CD8-positive, alpha-beta memory T cell (primary cell): ENCODE results near the gene HS6ST3. TPM values are rescaled to one million over a fixed set of nuclear protein-coding genes. Genes with fewer than 3 reads are reported as not detected.

Experiments
- CTCF ChIA-PET: fragments of 350-600 bp; sonication (Branson Sonifier 250); formaldehyde crosslinking; loops from one replicate; lab custom pipeline; 2021; ENCODE audit warnings: antibody characterized with exemption; lab: Charles Lee
- POLR2A ChIA-PET: fragments of 350-600 bp; sonication (Branson Sonifier 250); formaldehyde crosslinking; loops from one replicate; lab custom pipeline; 2021; ENCODE audit warnings: antibody characterized with exemption; lab: Charles Lee
- DNase-seq, 5 donors: peaks; one replicate each; pipeline versions ENCODE4 v3.0.0 to v3.0.0-alpha.2; 2020 to 2022; ENCODE audit warnings: mixed read lengths in 1 of 5
- H3K27ac ChIP-seq: one replicate; pipeline ENCODE4 v1.7.0; 2013; ENCODE audit warnings: low read depth, mild to moderate bottlenecking, low read length, moderate library complexity
- H3K27me3 ChIP-seq: 2 replicates; pipeline ENCODE4 v1.7.0; 2013; ENCODE audit warnings: low read length, mild to moderate bottlenecking; ENCODE audit not compliant: insufficient read depth, poor library complexity, severe bottlenecking
- H3K36me3 ChIP-seq: 2 replicates; pipeline ENCODE4 v1.7.0; 2013; ENCODE audit warnings: mild to moderate bottlenecking, low read length, moderate library complexity; ENCODE audit not compliant: insufficient read depth
- H3K4me1 ChIP-seq: 2 replicates; pipeline ENCODE4 v1.7.0; 2013; ENCODE audit warnings: mild to moderate bottlenecking, low read length, moderate library complexity; ENCODE audit not compliant: insufficient read depth
- H3K4me3 ChIP-seq: 2 replicates; pipeline ENCODE4 v1.7.0; 2013; ENCODE audit warnings: mild to moderate bottlenecking, low read length
- H3K9me3 ChIP-seq: 2 replicates; pipeline ENCODE4 v1.7.0; 2013; ENCODE audit warnings: mild to moderate bottlenecking, low read length
- H3K27ac Mint-ChIP-seq, 8 donors: one replicate each; pipeline ENCODE4 v1.8.0; 2020 to 2021; ENCODE audit warnings: mixed read lengths in 8 of 8, mild to moderate bottlenecking in 6 of 8, inconsistent platforms in 3 of 8, moderate library complexity in 3 of 8
- H3K27me3 Mint-ChIP-seq, 2 donors: one replicate each; pipeline ENCODE4 v1.8.0; 2020 to 2021; ENCODE audit warnings: mixed read lengths in 2 of 2, mild to moderate bottlenecking in 1 of 2, moderate library complexity in 1 of 2
- H3K36me3 Mint-ChIP-seq, 3 donors: one replicate each; pipeline ENCODE4 v1.8.0; 2020 to 2021; ENCODE audit warnings: mixed read lengths in 3 of 3, inconsistent platforms in 1 of 3, mild to moderate bottlenecking in 1 of 3
- H3K4me1 Mint-ChIP-seq, 3 donors: one replicate each; pipeline ENCODE4 v1.8.0; 2020 to 2021; ENCODE audit warnings: mixed read lengths in 3 of 3, inconsistent platforms in 1 of 3, mild to moderate bottlenecking in 1 of 3
- H3K4me3 Mint-ChIP-seq, 7 donors: one replicate each; pipeline ENCODE4 v1.8.0; 2020 to 2021; ENCODE audit warnings: mixed read lengths in 7 of 7, mild to moderate bottlenecking in 6 of 7, moderate library complexity in 4 of 7, inconsistent platforms in 2 of 7
- H3K9me3 Mint-ChIP-seq, 5 donors: one replicate each; pipeline ENCODE4 v1.8.0; 2020 to 2022; ENCODE audit warnings: mixed read lengths in 5 of 5, mild to moderate bottlenecking in 3 of 5, moderate library complexity in 2 of 5, inconsistent platforms in 1 of 5
- polyA plus RNA-seq: library from polyadenylated mRNA; unstranded; fragments of 300-500 nt; fragmentation: Illumina TruSeq; gene quantifications from one replicate; pipeline ENCODE4 v1.2.3, GENCODE V29; 2021
- total RNA-seq, 2 experiments: library from RNA; stranded (reverse); gene quantifications; one replicate each; pipeline ENCODE4 v1.2.3, GENCODE V29; 2021

Gene HS6ST3
- total and polyA plus RNA-seq, 3 experiments from 2014 or later, result not detected

DNA sequence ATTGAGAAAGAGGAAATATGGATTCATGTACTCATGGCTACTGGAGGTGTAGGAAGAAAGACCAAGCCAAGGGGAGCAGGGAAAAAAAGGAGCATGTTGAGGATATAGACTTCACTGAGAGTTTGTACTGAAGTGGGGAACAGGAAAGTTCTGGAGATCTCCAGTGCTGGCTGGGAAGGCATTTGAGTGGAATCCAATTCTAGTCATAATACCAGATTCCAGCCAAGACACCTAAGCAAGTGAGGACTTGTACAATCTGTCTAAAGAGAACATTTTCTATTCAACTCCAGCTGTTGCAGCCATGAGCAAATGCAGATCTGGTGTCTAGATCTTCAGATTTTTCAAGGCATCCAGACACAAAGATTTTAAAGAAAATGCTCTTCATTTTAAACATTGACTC, 491.8 kb downstream of the HS6ST3 start:
- no peak for DNase-seq
- Mint-ChIP-seq H3K4me3 (no peak overlapping the region), H3K27me3 (no peaks in the 10 kb centered on the region), H3K27ac (no peak overlapping the region), H3K4me1 (no peaks in the 10 kb centered on the region), H3K36me3 (no peaks in the 10 kb centered on the region), H3K9me3 (peaks cover 5 to 26% (median 7%) of the 10 kb centered on the region in 5 donors)
- ChIA-PET POLR2A (no interaction called here), CTCF (no interaction called here)
- Histone ChIP-seq H3K36me3 (no peaks in the 10 kb centered on the region), H3K4me3 (no peak overlapping the region), H3K4me1 (no peaks in the 10 kb centered on the region), H3K9me3 (no peaks in the 10 kb centered on the region), H3K27ac (no peak overlapping the region), H3K27me3 (no peaks in the 10 kb centered on the region)

DNA sequence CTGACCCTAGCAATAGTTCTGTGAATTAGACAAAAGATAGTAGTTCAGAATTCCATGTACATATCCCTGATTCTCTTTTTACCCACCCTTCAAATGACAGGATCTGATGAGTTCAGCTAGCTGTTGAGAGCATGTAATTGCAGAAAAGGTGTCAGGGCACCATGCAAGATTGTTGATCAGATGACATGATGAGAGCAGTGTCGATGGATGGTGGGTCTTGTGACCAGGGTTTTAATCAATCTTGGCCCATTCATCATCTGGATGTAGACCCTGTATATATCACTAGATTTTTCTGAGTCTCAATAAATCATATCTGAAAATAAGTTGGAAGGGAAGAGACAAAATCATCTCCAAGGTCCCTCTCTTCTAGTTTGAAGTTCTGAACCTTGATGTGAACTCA, 525.3 kb downstream of the HS6ST3 start:
- H3K9me3 Mint-ChIP-seq, result peaks cover 3 to 40% (median 16%) of the 10 kb centered on the region in 5 donors
- Histone ChIP-seq H3K36me3 (no peaks in the 10 kb centered on the region), H3K9me3 (no peaks in the 10 kb centered on the region), H3K27ac (no peak overlapping the region), H3K4me3 (no peak overlapping the region), H3K27me3 (no peaks in the 10 kb centered on the region), H3K4me1 (no peaks in the 10 kb centered on the region)
- ChIA-PET POLR2A (no interaction called here), CTCF (no interaction called here)
- no peaks in the 10 kb centered on the region for H3K27me3 Mint-ChIP-seq
- no peaks in the 10 kb centered on the region for H3K4me1 Mint-ChIP-seq
- DNase-seq, result no peak
- H3K27ac Mint-ChIP-seq, result no peak overlapping the region
- H3K4me3 Mint-ChIP-seq, result no peak overlapping the region
- no peaks in the 10 kb centered on the region for H3K36me3 Mint-ChIP-seq

DNA sequence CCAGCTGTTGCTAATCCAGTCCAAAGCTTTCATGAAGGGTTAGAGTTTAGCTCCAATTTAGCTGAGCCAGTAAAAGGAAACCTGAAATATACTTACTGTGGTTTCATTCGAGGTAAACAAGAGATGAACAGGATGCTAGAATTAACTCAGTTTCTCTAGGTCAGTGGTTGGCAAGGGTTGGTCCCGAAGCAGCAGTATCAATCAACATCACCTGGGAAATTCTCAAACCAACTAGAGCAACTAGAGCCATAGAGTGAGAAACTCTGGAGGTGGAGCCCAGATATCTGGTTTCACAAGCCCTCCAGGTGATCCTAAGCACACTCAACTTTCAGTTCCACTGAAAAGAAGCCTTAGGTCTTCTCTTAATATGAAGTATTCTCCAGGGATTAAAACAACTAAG, 527.6 kb downstream of the HS6ST3 start:
- POLR2A ChIA-PET, result no interaction called here

DNA sequence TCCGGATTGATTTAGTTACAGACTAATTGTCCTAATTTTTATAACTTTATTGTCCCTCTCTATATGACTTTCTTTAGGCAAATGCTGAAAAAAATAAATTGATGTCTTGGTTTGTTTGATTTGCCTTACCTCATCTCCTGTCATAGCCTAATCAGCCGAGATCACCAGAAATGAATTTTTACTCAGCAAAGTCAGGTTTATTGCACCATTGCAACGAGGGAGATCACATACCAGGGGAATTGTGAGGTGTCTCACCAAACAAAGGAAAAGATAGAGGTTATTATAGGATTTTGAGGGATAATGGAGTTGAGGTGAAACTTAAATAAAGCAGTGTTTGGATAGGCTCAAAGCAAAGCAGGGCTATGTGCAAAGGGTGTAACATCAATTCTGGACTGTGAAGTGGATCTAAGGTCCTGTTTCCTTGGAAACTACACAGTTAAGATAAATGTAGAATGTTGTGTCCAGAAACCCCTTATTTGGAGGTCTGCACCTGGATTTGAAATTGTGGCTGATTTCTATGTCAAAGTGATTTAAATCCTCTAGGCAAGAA, 531.8 kb downstream of the HS6ST3 start:
- Histone ChIP-seq H3K9me3 (no peaks in the 10 kb centered on the region), H3K27ac (no peak overlapping the region), H3K27me3 (no peaks in the 10 kb centered on the region), H3K4me1 (no peaks in the 10 kb centered on the region), H3K4me3 (no peak overlapping the region), H3K36me3 (no peaks in the 10 kb centered on the region)
- peaks cover 0 to 35% (median 3%) of the 10 kb centered on the region in 5 donors for H3K9me3 Mint-ChIP-seq
- no peak for DNase-seq
- POLR2A ChIA-PET, result no interaction called here
- H3K27me3 Mint-ChIP-seq, result no peaks in the 10 kb centered on the region
- H3K4me1 Mint-ChIP-seq, result no peaks in the 10 kb centered on the region
- H3K36me3 Mint-ChIP-seq, result no peaks in the 10 kb centered on the region
- CTCF ChIA-PET, result no interaction called here
- H3K27ac Mint-ChIP-seq, result no peak overlapping the region
- no peak overlapping the region for H3K4me3 Mint-ChIP-seq

More for the DNA sequence above, 527.6 kb downstream of the HS6ST3 start:
- Mint-ChIP-seq H3K36me3 (no peaks in the 10 kb centered on the region), H3K4me3 (no peak overlapping the region), H3K27ac (no peak overlapping the region), H3K27me3 (no peaks in the 10 kb centered on the region), H3K9me3 (peaks cover 3 to 36% (median 9%) of the 10 kb centered on the region in 5 donors), H3K4me1 (no peaks in the 10 kb centered on the region)
- Histone ChIP-seq H3K27me3 (no peaks in the 10 kb centered on the region), H3K9me3 (no peaks in the 10 kb centered on the region), H3K4me1 (no peaks in the 10 kb centered on the region), H3K4me3 (no peak overlapping the region), H3K27ac (no peak overlapping the region), H3K36me3 (no peaks in the 10 kb centered on the region)
- CTCF ChIA-PET, result no interaction called here
- no peak for DNase-seq

DNA sequence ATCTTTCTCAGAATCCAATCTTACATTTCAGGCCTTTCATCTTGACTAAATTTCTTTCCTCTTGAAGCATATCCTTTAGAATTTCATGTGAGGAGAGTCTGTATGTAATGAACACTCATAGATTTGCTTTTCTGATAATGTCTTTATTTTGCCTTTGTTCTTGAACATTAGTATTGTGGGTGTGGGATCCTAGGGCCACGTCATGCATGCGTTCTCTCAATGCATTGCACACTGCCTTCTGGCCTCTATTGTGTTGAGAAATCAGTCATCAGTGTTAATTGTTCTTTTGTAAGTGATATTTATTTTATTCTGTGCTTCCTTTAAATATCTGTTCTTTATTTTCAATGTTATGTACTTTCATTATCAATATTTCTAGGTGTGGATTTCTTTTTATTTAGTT, 539.4 kb downstream of the HS6ST3 start:
- H3K4me1 Mint-ChIP-seq, result no peaks in the 10 kb centered on the region
- H3K27ac ChIP-seq, result no peak overlapping the region
- H3K4me3 Mint-ChIP-seq, result no peak overlapping the region
- no peak overlapping the region for H3K27ac Mint-ChIP-seq
- POLR2A ChIA-PET, result no interaction called here
- H3K9me3 ChIP-seq, result no peaks in the 10 kb centered on the region
- H3K36me3 Mint-ChIP-seq, result no peaks in the 10 kb centered on the region
- H3K4me3 ChIP-seq, result no peak overlapping the region
- H3K36me3 ChIP-seq, result no peaks in the 10 kb centered on the region
- H3K27me3 ChIP-seq, result no peaks in the 10 kb centered on the region
- no peak for DNase-seq
- CTCF ChIA-PET, result no interaction called here
- no peaks in the 10 kb centered on the region for H3K4me1 ChIP-seq
- H3K9me3 Mint-ChIP-seq, result peaks cover 0 to 23% (median 3%) of the 10 kb centered on the region in 5 donors
- H3K27me3 Mint-ChIP-seq, result no peaks in the 10 kb centered on the region

DNA sequence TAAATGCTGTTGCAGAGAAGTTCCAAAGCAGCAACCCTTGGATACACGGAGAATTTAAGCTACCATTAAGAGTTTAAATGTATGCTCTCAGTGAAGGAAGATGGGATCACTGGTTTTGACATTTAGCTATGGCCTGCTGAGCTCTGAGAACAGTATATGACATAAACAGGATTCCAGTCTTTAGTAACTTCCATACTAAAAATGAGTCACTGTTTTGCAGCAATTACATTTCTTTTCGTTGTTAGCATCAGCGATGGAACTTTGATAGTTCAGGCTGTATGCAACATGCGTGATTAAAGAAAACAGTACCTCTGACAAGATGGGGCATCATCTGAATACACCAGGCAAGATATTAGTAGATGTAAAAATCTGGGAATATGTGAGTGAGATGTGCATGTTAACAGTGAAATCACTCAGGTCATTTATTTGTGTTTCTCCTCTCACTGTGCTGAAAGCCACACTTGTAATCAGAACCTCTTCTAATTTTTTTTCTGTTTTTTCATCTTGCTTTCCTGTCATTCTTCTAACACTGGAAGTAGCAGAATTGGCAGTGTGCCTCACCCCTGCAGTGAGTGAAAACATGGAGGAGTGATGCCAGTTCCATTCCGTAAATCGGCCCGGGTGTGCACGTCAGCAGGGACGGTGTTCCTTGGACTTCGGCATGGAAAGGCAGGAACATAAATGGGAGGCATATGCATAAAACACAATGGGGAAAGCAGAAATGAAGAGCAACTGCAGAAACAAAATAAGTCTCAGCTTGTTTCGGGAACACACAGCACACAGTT, 542.8 kb downstream of the HS6ST3 start:
- no peak overlapping the region for H3K4me3 Mint-ChIP-seq
- ChIA-PET POLR2A (no interaction called here), CTCF (no interaction called here)
- no peaks in the 10 kb centered on the region for H3K9me3 ChIP-seq
- H3K4me1 ChIP-seq, result no peaks in the 10 kb centered on the region
- no peak for DNase-seq
- H3K36me3 Mint-ChIP-seq, result no peaks in the 10 kb centered on the region
- no peaks in the 10 kb centered on the region for H3K27me3 ChIP-seq
- H3K27ac ChIP-seq, result no peak overlapping the region
- H3K27ac Mint-ChIP-seq, result no peak overlapping the region
- H3K4me1 Mint-ChIP-seq, result no peaks in the 10 kb centered on the region
- peaks cover 0 to 20% (median 8%) of the 10 kb centered on the region in 5 donors for H3K9me3 Mint-ChIP-seq
- H3K4me3 ChIP-seq, result no peak overlapping the region
- no peaks in the 10 kb centered on the region for H3K27me3 Mint-ChIP-seq
- H3K36me3 ChIP-seq, result no peaks in the 10 kb centered on the region

DNA sequence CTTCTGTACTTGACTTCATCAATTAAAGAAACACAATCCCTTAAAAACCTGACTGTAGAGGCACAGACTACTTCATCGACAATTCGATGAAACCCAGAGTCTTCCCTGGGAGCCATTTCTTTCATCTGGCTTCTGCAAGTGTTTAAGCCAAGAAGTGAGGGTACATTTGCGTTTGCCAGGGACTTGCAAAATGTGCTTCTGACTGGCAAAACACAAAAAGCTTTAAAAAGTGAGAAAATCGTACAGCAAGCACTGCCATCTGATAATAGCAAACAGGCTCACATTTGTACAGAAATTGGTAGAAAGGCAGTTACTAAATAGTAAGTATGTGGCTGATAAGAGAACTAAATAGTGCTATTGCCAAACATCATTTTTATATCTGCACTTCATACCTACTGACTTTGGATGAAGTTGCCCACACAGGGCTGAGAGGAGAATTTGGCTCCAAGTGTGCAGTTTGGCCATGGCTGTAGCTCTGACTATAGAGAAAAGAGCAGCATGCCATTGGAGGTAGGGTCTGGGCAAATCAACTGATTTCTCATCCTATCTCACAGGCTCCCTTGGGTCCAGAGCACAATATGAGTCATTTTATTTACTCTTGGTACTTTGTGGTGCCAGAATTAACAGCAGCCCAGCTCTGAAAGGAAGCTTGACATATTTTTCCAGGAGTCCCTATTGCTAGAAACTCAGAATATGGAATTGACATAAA, 546.2 kb downstream of the HS6ST3 start:
- Mint-ChIP-seq H3K27ac (no peak overlapping the region), H3K9me3 (peaks cover 0 to 17% (median 8%) of the 10 kb centered on the region in 5 donors), H3K27me3 (no peaks in the 10 kb centered on the region), H3K4me1 (no peaks in the 10 kb centered on the region), H3K4me3 (no peak overlapping the region), H3K36me3 (no peaks in the 10 kb centered on the region)
- Histone ChIP-seq H3K36me3 (no peaks in the 10 kb centered on the region), H3K27ac (no peak overlapping the region), H3K27me3 (no peaks in the 10 kb centered on the region), H3K9me3 (no peaks in the 10 kb centered on the region), H3K4me3 (no peak overlapping the region), H3K4me1 (no peaks in the 10 kb centered on the region)
- ChIA-PET CTCF (no interaction called here), POLR2A (no interaction called here)
- DNase-seq, result no peak

DNA sequence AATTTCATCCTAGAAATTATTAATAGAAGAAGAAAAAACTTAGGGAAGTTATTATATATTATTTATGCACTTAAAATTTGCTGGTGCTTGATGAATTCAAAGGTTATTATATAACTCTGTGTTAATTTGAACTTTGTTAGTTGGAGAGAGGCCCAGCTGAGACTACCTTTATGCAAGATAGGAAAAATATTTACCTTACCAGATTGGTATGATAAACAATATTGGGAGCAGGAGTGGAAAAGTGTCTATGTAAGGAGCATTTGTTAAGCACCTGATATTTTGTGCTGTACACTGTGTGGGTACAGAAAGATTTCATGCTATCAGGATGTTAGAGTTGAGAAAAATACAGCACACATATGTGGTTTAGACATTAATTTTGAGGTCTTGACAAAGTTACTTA, 547.1 kb downstream of the HS6ST3 start:
- Histone ChIP-seq H3K9me3 (no peaks in the 10 kb centered on the region), H3K36me3 (no peaks in the 10 kb centered on the region), H3K4me3 (no peak overlapping the region), H3K27me3 (no peaks in the 10 kb centered on the region), H3K27ac (no peak overlapping the region), H3K4me1 (no peaks in the 10 kb centered on the region)
- Mint-ChIP-seq H3K36me3 (no peaks in the 10 kb centered on the region), H3K4me3 (no peak overlapping the region), H3K9me3 (peaks cover under 1 to 26% (median 9%) of the 10 kb centered on the region in 5 donors), H3K4me1 (no peaks in the 10 kb centered on the region), H3K27me3 (no peaks in the 10 kb centered on the region), H3K27ac (no peak overlapping the region)
- no peak for DNase-seq
- ChIA-PET POLR2A (no interaction called here), CTCF (no interaction called here)
